PFSK-1 (cell line): ENCODE data around the gene ATP6V0D1.

ENCODE experiments used
- POLR2AphosphoS5 ChIP-seq: IDR thresholded peaks from 2 replicates; pipeline ENCODE4 v1.6.1; 2012; ENCODE audit warnings: low read depth, mild to moderate bottlenecking, control low read depth, low read length, moderate library complexity
- REST ChIP-seq, 2 experiments: IDR thresholded peaks; 2 replicates each; pipeline versions ENCODE4 v1.6.1 to v1.8.0; 2011 to 2012; ENCODE audit warnings: low read depth in 2 of 2, low read length in 2 of 2, control low read depth in 1 of 2, inconsistent platforms in 1 of 2, mild to moderate bottlenecking in 1 of 2, moderate library complexity in 1 of 2; ENCODE audit not compliant: insufficient read depth in 1 of 2
- SIN3A ChIP-seq: IDR thresholded peaks from 2 replicates; pipeline ENCODE4 v1.6.1; 2012; ENCODE audit warnings: mild to moderate bottlenecking, low read length, moderate library complexity, borderline replicate concordance; ENCODE audit not compliant: insufficient read depth
- TAF1 ChIP-seq: IDR thresholded peaks from 2 replicates; pipeline ENCODE4 v1.6.1; 2012; ENCODE audit warnings: low read length, control low read depth, borderline replicate concordance; ENCODE audit not compliant: insufficient read depth

- TF ChIP-seq TAF1 (no peak), POLR2AphosphoS5 (no peak), SIN3A (no peak), REST (IDR thresholded peaks at IDR 0.05; ENCODE audit: insufficient read depth in 1 of 2, low read depth in 2 of 2, low read length in 2 of 2) (no peak)
Observed at GRCh38 chr16:67426022-67426421, 54.9 kb downstream of the ATP6V0D1 start.
